Measurements from ENCODE around the gene SCP2.
A peak's percentile ranks its signal among the peaks of the same experiment; 100 is the strongest.
"Not testable (repeated sequence)": the region's sequence is repeated elsewhere in the genome, so short reads cannot be mapped to it uniquely, and the experiment has no call there.

SCP2 gene

DNA sequence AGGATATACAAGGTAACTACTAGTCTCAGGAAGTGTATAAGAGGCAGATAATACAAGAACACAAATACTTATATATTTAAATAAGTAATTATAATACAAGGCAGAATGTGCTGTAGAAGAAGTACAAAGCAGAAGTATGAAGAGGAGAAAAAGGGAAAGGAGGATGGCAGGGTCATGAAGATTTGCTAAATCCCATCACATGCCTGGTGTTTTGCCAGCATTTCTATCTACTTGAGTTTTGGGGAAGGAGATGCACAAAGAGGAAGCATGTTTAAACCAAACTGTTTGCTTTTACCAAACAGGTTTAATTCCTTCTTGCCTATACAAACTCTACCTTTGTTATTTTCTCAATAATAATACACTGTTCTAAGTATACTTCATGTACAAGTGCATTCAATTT is 74.1 kb downstream of the SCP2 start:
- no peak overlapping the region for H3K27ac ChIP-seq (ENCODE audit: extremely low read depth, low read depth, low read length)
- POLR2A ChIA-PET = no interaction called here
- TF ChIP-seq YY2 (tag by site-specific recombination; IDR thresholded peaks at IDR 0.05) (no peak), SP2 (tag by site-specific recombination; IDR thresholded peaks at IDR 0.05) (no peak), ZNF394 (tag by site-specific recombination; IDR thresholded peaks at IDR 0.05; ENCODE audit: borderline replicate concordance) (no peak), GLIS1 (tag by site-specific recombination; IDR thresholded peaks at IDR 0.05) (no peak), KLF1 (tag by site-specific recombination; IDR thresholded peaks at IDR 0.05) (no peak), ZNF549 (tag by site-specific recombination; IDR thresholded peaks at IDR 0.05) (no peak), ZNF121 (tag by site-specific recombination; IDR thresholded peaks at IDR 0.05) (no peak), SP7 (tag by site-specific recombination; IDR thresholded peaks at IDR 0.05) (no peak), ZNF362 (tag by site-specific recombination; IDR thresholded peaks at IDR 0.05) (no peak), WT1 (tag by site-specific recombination; IDR thresholded peaks at IDR 0.05) (no peak), ZNF670 (tag by site-specific recombination; IDR thresholded peaks at IDR 0.05; ENCODE audit: low read depth) (no peak), ZNF37A (tag by site-specific recombination; IDR thresholded peaks at IDR 0.05) (no peak), ZNF555 (tag by site-specific recombination; conservative IDR thresholded peaks at IDR 0.05) (no peak), ZNF302 (tag by site-specific recombination; IDR thresholded peaks at IDR 0.05; ENCODE audit: low read depth) (no peak), ZNF248 (tag by site-specific recombination; IDR thresholded peaks at IDR 0.05) (no peak), ZNF707 (tag by site-specific recombination; IDR thresholded peaks at IDR 0.05) (no peak), ZSCAN4 (tag by site-specific recombination; IDR thresholded peaks at IDR 0.05) (no peak)
- H3K4me1 ChIP-seq (ENCODE audit: control insufficient read depth, insufficient read depth, low read length) = no peaks in the 10 kb centered on the region
- no peak overlapping the region for H3K4me3 ChIP-seq (ENCODE audit: low read depth, low read length)
- CTCF ChIA-PET = no interaction called here
- peaks cover 0 to 4% of the 10 kb centered on the region in 2 experiments; a peak in 2 of 3 replicates for H3K36me3 ChIP-seq (ENCODE audit: control insufficient read depth in 2 of 2, insufficient read depth in 1 of 2, low read length in 2 of 2)
- H3K9me3 ChIP-seq (ENCODE audit: control insufficient read depth, insufficient read depth, low read depth, low read length) = no peaks in the 10 kb centered on the region

- POLR2A ChIA-PET; CTCF ChIA-PET; H3K4me1 ChIP-seq (ENCODE audit: control insufficient read depth, insufficient read depth, low read length); H3K4me3 ChIP-seq (ENCODE audit: low read depth, low read length); H3K36me3 ChIP-seq (ENCODE audit: control insufficient read depth in 2 of 2, insufficient read depth in 1 of 2, low read length in 2 of 2); H3K9me3 ChIP-seq (ENCODE audit: control insufficient read depth, insufficient read depth, low read depth, low read length); H3K27ac ChIP-seq (ENCODE audit: extremely low read depth, low read depth, low read length): not testable (repeated sequence)
- TF ChIP-seq ZNF529 (tag by site-specific recombination; IDR thresholded peaks at IDR 0.05; ENCODE audit: insufficient replicate concordance) = peak; percentile 60
These were observed 79.5 kb downstream of the SCP2 start for GRCh38 chr1:53006612-53007011.

GRCh38 chr1:53010247-53010646 is 83.2 kb downstream of the SCP2 start:
- H3K4me1 ChIP-seq (ENCODE audit: control insufficient read depth, insufficient read depth, low read length); H3K36me3 ChIP-seq (ENCODE audit: control insufficient read depth in 2 of 2, insufficient read depth in 1 of 2, low read length in 2 of 2); POLR2A ChIA-PET; H3K27ac ChIP-seq (ENCODE audit: extremely low read depth, low read depth, low read length); H3K9me3 ChIP-seq (ENCODE audit: control insufficient read depth, insufficient read depth, low read depth, low read length); H3K4me3 ChIP-seq (ENCODE audit: low read depth, low read length); CTCF ChIA-PET: not testable (repeated sequence)
- TF ChIP-seq, protein P1, sequence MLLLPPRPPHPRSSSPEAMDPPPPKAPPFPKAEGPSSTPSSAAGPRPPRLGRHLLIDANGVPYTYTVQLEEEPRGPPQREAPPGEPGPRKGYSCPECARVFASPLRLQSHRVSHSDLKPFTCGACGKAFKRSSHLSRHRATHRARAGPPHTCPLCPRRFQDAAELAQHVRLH (tag by site-specific recombination; IDR thresholded peaks at IDR 0.05) = peak; percentile 74; the same call in 1 of the 2 replicates
- TF ChIP-seq ZNF664 (tag by site-specific recombination; IDR thresholded peaks at IDR 0.05) (0 out of 2 replicates have a peak, but pooled peaks have one; percentile 14), ZNF146 (tag by site-specific recombination; IDR thresholded peaks at IDR 0.05) (peak; percentile 95)
- TF ChIP-seq, protein P2, sequence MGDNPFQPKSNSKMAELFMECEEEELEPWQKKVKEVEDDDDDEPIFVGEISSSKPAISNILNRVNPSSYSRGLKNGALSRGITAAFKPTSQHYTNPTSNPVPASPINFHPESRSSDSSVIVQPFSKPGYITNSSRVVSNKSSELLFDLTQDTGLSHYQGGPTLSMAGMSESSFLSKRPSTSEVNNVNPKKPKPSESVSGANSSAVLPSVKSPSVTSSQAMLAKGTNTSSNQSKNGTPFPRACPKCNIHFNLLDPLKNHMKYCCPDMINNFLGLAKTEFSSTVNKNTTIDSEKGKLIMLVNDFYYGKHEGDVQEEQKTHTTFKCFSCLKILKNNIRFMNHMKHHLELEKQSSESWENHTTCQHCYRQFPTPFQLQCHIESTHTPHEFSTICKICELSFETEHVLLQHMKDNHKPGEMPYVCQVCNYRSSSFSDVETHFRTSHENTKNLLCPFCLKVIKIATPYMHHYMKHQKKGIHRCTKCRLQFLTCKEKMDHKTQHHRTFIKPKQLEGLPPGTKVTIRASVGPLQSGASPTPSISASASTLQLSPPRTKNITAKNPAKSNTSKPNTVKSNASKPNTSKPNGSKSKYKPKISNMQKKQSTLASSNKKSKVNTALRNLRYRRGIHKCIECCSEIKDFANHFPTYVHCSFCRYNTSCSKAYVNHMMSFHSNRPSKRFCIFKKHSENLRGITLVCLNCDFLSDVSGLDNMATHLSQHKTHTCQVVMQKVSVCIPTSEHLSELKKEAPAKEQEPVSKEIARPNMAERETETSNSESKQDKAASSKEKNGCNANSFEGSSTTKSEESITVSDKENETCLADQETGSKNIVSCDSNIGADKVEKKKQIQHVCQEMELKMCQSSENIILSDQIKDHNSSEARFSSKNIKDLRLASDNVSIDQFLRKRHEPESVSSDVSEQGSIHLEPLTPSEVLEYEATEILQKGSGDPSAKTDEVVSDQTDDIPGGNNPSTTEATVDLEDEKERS (tag by site-specific recombination; IDR thresholded peaks at IDR 0.05) = 0 out of 2 replicates have a peak, but pooled peaks have one; percentile 42
